ENCODE data around the gene LPAR4. TPM values are rescaled to one million over a fixed set of nuclear protein-coding genes. Genes with fewer than 3 reads are reported as not detected.

LPAR4 gene
- 0.10 TPM for total RNA-seq

DNA sequence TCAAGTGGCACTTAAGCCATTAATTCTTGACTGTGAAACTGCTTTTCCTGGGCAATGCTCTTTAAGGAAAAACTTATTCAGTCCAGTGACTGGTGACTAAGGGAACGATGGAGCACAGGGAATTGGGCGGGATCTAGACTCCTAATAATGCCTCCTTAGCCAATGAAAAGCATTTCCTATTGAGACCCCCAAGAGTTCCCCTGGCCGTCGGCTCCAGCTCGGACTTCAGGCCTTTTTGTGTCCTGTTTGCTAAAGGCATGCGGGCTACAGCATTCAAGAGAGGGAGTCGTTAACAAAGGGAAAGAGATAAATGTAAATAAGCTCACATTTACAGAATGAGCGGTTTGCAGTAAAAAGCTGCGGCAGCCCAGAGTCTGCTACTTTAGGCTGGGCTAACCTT is at the start of gene LPAR4:
LPAR4 (plus strand) TSS at position 232 of the 400 bp plus-strand sequence. CDS start 7,150 bp downstream, outside the sequence.
- H3K9me3 ChIP-seq (ENCODE audit: low read depth, low read length) = no peaks in the 10 kb centered on the region

DNA sequence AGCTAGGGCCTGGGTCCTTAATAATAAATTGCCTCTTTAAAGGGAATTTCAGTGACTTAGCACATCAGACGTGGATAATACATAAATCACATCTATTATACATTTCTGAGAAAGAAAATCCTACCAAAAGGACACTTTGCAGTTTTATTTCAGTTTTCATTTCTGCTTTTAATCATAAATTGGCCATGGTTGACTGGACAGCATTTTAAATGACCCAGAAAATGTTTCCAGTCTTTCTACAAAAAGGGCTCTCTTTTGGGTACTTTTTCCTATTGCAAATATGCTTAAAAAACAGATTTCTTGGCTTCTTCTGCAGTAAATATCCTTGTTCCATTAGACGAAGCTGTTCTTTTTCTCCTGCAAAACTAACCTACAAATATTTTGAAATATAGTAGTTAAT is 41.4 kb upstream of the LPAR4 start:
- Histone ChIP-seq H3K4me3 (ENCODE audit: low read length) (no peak overlapping the region), H3K27me3 (ENCODE audit: insufficient read depth, low read length) (no peaks in the 10 kb centered on the region), H3K9me3 (ENCODE audit: low read depth, low read length) (no peaks in the 10 kb centered on the region), H3K4me1 (ENCODE audit: insufficient read depth, low read length) (no peaks in the 10 kb centered on the region)

More for the DNA sequence above, at the start of gene LPAR4:
- no peaks in the 10 kb centered on the region for H3K4me1 ChIP-seq (ENCODE audit: insufficient read depth, low read length)
- no peak within 1 kb of the TSS for H3K4me3 ChIP-seq (ENCODE audit: low read length)
- H3K27me3 ChIP-seq (ENCODE audit: insufficient read depth, low read length) = no peaks in the 10 kb centered on the region

GRCh38 chrX:78708262-78708661 is 39.3 kb upstream of the LPAR4 start:
- Histone ChIP-seq H3K4me1 (ENCODE audit: insufficient read depth, low read length) (no peaks in the 10 kb centered on the region), H3K27me3 (ENCODE audit: insufficient read depth, low read length) (no peaks in the 10 kb centered on the region), H3K9me3 (ENCODE audit: low read depth, low read length) (no peaks in the 10 kb centered on the region), H3K4me3 (ENCODE audit: low read length) (no peak overlapping the region)

GRCh38 chrX:78708816-78709215 is 38.7 kb upstream of the LPAR4 start:
- Histone ChIP-seq H3K4me3 (ENCODE audit: low read length) (no peak overlapping the region), H3K9me3 (ENCODE audit: low read depth, low read length) (no peaks in the 10 kb centered on the region), H3K4me1 (ENCODE audit: insufficient read depth, low read length) (no peaks in the 10 kb centered on the region), H3K27me3 (ENCODE audit: insufficient read depth, low read length) (no peaks in the 10 kb centered on the region)

DNA sequence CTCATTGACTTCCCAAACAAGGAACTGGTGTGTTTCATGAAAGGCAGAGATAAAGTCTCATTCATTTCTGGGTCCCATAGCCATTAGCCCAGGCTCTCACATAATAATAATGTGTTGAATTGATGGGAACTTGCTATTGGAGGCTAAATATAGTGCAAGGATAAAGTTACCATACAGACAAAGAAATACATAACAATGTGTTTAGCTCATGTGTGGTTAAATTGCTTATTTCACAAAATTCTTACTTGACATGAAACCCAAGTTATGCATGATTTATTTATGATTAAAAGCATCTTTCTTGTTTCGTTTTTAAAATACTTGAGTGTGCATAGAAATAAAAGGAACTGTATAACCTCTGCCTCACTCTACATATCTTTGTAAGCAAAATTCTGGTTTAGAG is 37.3 kb upstream of the LPAR4 start:
- Histone ChIP-seq H3K9me3 (ENCODE audit: low read depth, low read length) (no peaks in the 10 kb centered on the region), H3K4me3 (ENCODE audit: low read length) (no peak overlapping the region), H3K4me1 (ENCODE audit: insufficient read depth, low read length) (no peaks in the 10 kb centered on the region), H3K27me3 (ENCODE audit: insufficient read depth, low read length) (no peaks in the 10 kb centered on the region)

DNA sequence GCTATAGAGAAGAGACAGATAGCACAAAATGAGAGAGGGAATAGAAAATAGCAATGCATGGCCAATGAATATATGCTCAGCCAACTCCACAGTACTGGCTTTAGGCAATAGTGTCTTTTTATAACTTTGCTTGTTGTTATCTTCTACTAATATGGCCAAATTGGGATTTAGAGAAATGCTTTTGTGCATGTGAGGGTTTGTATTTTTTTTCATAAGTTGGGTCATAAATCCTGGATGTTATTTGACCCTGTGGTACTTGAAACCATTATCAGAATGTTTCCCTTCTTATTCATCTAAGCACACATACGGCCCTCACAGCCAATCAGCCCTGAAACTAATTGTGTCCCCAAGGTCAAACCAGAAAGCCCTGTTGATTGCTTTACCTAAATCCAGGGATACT is 35.2 kb upstream of the LPAR4 start:
- Histone ChIP-seq H3K27me3 (ENCODE audit: insufficient read depth, low read length) (no peaks in the 10 kb centered on the region), H3K4me1 (ENCODE audit: insufficient read depth, low read length) (no peaks in the 10 kb centered on the region), H3K4me3 (ENCODE audit: low read length) (no peak overlapping the region), H3K9me3 (ENCODE audit: low read depth, low read length) (no peaks in the 10 kb centered on the region)

DNA sequence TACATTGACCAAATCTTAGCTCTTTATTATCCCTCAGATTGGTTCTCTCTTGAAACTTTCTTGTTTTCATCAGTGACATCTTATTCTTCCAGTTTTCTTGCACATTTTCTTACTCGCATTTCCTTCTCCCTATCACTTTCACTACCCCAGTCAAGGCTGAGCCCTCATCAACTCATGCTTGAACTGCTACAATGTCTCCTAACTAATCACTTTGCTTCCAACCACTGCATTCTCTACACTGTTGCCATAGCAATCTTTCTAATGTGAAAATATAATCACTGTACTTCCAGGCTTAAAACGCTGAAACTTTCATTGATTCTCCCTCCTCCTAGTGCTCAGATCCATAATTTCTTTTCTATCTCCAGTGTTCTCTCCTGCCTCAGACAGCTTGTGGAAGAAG is 22.2 kb upstream of the LPAR4 start:
- Histone ChIP-seq H3K9me3 (ENCODE audit: low read depth, low read length) (no peaks in the 10 kb centered on the region), H3K4me1 (ENCODE audit: insufficient read depth, low read length) (no peaks in the 10 kb centered on the region), H3K4me3 (ENCODE audit: low read length) (no peak overlapping the region), H3K27me3 (ENCODE audit: insufficient read depth, low read length) (no peaks in the 10 kb centered on the region)

GRCh38 chrX:78746496-78746895 is 1.0 kb upstream of the LPAR4 start:
- Histone ChIP-seq H3K4me3 (ENCODE audit: low read length) (no peak overlapping the region), H3K4me1 (ENCODE audit: insufficient read depth, low read length) (no peaks in the 10 kb centered on the region), H3K9me3 (ENCODE audit: low read depth, low read length) (no peaks in the 10 kb centered on the region), H3K27me3 (ENCODE audit: insufficient read depth, low read length) (no peaks in the 10 kb centered on the region)

GRCh38 chrX:78747971-78748370 is 451 bp downstream of the LPAR4 start:
- H3K4me1 ChIP-seq (ENCODE audit: insufficient read depth, low read length) = no peaks in the 10 kb centered on the region
- H3K4me3 ChIP-seq (ENCODE audit: low read length) = no peak overlapping the region
- no peaks in the 10 kb centered on the region for H3K9me3 ChIP-seq (ENCODE audit: low read depth, low read length)

GRCh38 chrX:78748846-78749245 is 1.3 kb downstream of the LPAR4 start:
- H3K4me1 ChIP-seq (ENCODE audit: insufficient read depth, low read length) = no peaks in the 10 kb centered on the region
- H3K27me3 ChIP-seq (ENCODE audit: insufficient read depth, low read length) = no peaks in the 10 kb centered on the region
- H3K9me3 ChIP-seq (ENCODE audit: low read depth, low read length) = no peaks in the 10 kb centered on the region
- no peak overlapping the region for H3K4me3 ChIP-seq (ENCODE audit: low read length)

More at GRCh38 chrX:78747971-78748370, 451 bp downstream of the LPAR4 start:
- no peaks in the 10 kb centered on the region for H3K27me3 ChIP-seq (ENCODE audit: insufficient read depth, low read length)

- H3K9me3 ChIP-seq (ENCODE audit: low read depth, low read length) = no peaks in the 10 kb centered on the region
- H3K27me3 ChIP-seq (ENCODE audit: insufficient read depth, low read length) = no peaks in the 10 kb centered on the region
- no peak overlapping the region for H3K4me3 ChIP-seq (ENCODE audit: low read length)
- H3K4me1 ChIP-seq (ENCODE audit: insufficient read depth, low read length) = peaks cover 7% of the 10 kb centered on the region
These were observed 6.1 kb downstream of the LPAR4 start for GRCh38 chrX:78753571-78753970.

DNA sequence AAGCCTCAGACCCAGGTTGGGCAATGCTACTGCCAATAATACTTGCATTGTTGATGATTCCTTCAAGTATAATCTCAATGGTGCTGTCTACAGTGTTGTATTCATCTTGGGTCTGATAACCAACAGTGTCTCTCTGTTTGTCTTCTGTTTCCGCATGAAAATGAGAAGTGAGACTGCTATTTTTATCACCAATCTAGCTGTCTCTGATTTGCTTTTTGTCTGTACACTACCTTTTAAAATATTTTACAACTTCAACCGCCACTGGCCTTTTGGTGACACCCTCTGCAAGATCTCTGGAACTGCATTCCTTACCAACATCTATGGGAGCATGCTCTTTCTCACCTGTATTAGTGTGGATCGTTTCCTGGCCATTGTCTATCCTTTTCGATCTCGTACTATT is 7.4 kb downstream of the LPAR4 start:
- H3K4me1 ChIP-seq (ENCODE audit: insufficient read depth, low read length) = peaks cover 7% of the 10 kb centered on the region
- no peaks in the 10 kb centered on the region for H3K27me3 ChIP-seq (ENCODE audit: insufficient read depth, low read length)
- H3K4me3 ChIP-seq (ENCODE audit: low read length) = no peak overlapping the region
- H3K9me3 ChIP-seq (ENCODE audit: low read depth, low read length) = no peaks in the 10 kb centered on the region

DNA sequence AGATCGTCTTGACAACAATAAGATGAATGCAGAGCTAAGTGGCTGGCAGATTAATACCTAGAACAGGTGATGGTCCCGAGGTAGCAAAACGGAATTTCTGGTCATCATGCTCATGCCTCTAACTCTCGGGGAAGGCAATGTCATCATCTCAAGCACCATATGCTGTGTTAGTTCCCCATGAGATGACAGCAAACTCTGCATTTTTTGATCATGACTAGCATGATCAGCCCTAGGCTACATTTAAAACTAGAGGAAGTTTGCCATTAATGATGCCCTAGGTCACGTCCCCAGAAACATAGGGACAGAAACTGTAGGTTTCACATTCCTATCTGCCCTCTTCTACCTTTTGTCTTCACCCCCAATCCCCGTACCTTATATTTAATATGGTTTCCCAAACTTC is 11.6 kb downstream of the LPAR4 start:
- Histone ChIP-seq H3K9me3 (ENCODE audit: low read depth, low read length) (no peaks in the 10 kb centered on the region), H3K4me1 (ENCODE audit: insufficient read depth, low read length) (peaks cover 7% of the 10 kb centered on the region), H3K4me3 (ENCODE audit: low read length) (no peak overlapping the region), H3K27me3 (ENCODE audit: insufficient read depth, low read length) (no peaks in the 10 kb centered on the region)

GRCh38 chrX:78769101-78769755 is 21.7 kb downstream of the LPAR4 start:
- no peaks in the 10 kb centered on the region for H3K9me3 ChIP-seq (ENCODE audit: low read depth, low read length)
- no peaks in the 10 kb centered on the region for H3K27me3 ChIP-seq (ENCODE audit: insufficient read depth, low read length)
- no peaks in the 10 kb centered on the region for H3K4me1 ChIP-seq (ENCODE audit: insufficient read depth, low read length)
- no peak overlapping the region for H3K4me3 ChIP-seq (ENCODE audit: low read length)

- no peaks in the 10 kb centered on the region for H3K4me1 ChIP-seq (ENCODE audit: insufficient read depth, low read length)
These were observed 22.4 kb downstream of the LPAR4 start for GRCh38 chrX:78769946-78770345.

DNA sequence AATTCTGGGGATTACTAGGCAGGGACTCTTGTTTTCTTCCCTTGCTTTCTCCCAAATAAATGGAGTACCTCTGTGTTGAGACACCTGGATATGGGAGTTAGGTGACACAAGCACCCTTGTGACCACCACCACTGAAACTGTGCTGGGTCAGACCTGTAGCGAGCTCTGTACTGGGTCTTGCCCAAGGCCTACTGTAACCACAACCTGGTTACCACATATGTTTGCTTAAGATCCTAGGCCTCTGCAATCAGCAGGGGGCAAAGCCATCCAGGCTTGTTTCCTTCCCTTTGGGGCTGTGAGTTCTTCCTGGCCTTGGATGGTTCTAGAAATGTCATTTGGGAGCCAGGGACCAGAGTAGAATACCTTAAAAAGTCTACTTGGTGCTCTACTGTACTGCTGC is 49.4 kb downstream of the LPAR4 start:
- no peaks in the 10 kb centered on the region for H3K27me3 ChIP-seq (ENCODE audit: insufficient read depth, low read length)
- no peaks in the 10 kb centered on the region for H3K9me3 ChIP-seq (ENCODE audit: low read depth, low read length)
- H3K4me3 ChIP-seq (ENCODE audit: low read length) = no peak overlapping the region
- H3K4me1 ChIP-seq (ENCODE audit: insufficient read depth, low read length) = no peaks in the 10 kb centered on the region

More at GRCh38 chrX:78769946-78770345, 22.4 kb downstream of the LPAR4 start:
- no peak overlapping the region for H3K4me3 ChIP-seq (ENCODE audit: low read length)
- no peaks in the 10 kb centered on the region for H3K9me3 ChIP-seq (ENCODE audit: low read depth, low read length)
- no peaks in the 10 kb centered on the region for H3K27me3 ChIP-seq (ENCODE audit: insufficient read depth, low read length)

All from mononuclear cell (primary cell).